ENCODE data around the gene KIF2B. TPM values are rescaled to one million over a fixed set of nuclear protein-coding genes. Genes with fewer than 3 reads are reported as not detected.

The KIF2B gene, protein sequence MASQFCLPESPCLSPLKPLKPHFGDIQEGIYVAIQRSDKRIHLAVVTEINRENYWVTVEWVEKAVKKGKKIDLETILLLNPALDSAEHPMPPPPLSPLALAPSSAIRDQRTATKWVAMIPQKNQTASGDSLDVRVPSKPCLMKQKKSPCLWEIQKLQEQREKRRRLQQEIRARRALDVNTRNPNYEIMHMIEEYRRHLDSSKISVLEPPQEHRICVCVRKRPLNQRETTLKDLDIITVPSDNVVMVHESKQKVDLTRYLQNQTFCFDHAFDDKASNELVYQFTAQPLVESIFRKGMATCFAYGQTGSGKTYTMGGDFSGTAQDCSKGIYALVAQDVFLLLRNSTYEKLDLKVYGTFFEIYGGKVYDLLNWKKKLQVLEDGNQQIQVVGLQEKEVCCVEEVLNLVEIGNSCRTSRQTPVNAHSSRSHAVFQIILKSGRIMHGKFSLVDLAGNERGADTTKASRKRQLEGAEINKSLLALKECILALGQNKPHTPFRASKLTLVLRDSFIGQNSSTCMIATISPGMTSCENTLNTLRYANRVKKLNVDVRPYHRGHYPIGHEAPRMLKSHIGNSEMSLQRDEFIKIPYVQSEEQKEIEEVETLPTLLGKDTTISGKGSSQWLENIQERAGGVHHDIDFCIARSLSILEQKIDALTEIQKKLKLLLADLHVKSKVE
- not detected in 2 replicates for total RNA-seq

DNA sequence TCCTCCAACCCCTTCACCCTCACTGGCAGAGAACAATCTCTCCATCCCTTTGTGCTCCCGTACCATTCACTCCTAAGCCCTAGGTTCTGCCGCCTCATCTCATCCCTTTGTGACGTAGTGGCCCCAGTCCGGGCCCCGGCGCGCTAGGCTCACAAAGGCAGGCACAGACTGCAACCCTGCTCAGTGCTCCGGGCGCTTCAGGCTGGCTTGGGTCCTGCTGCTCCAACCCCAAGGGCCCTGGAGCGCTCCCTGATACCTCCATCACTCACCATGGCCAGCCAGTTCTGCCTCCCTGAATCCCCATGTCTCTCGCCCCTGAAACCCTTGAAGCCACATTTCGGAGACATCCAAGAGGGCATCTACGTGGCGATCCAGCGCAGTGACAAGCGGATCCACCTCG lies at the start of gene KIF2B:
Gene KIF2B (plus strand): TSS at position 164 of the 400 bp plus-strand sequence. CDS start 107 bp downstream, at position 271.

All from subcutaneous preadipocyte (primary cell).